ENCODE data around the gene PPP1CA. TPM values are rescaled to one million over a fixed set of nuclear protein-coding genes. Genes with fewer than 3 reads are reported as not detected.

The PPP1CA gene
- total and polyA plus RNA-seq, 12 donors, result 105 to 289 (median 151) TPM

GRCh38 chr11:67431346-67432249, 29.9 kb upstream of the PPP1CA start:
- no peak overlapping the region for H3K27ac ChIP-seq
- H3K4me3 ChIP-seq, result no peak overlapping the region
- intact Hi-C loops (cut with DNase I), result no loop called here
- no peaks in the 10 kb centered on the region for H3K9me3 ChIP-seq (replicated peaks in 1 of 3)
- TF ChIP-seq CTCF (IDR thresholded peaks at IDR 0.05) (no peak), POLR2A (IDR thresholded peaks at IDR 0.05) (no peak)
- no peaks in the 10 kb centered on the region for H3K27me3 ChIP-seq
- WGBS, 4 donors, result 90 to 95% (median 92%) methylated on average over 20 to 24 of the region's 24 CpGs
- DNase-seq, result no peak
- H3K36me3 ChIP-seq (replicated peaks in 1 of 2), result peaks cover 0 to 42% of the 10 kb centered on the region in 2 donors
- peaks cover 15 to 23% of the 10 kb centered on the region in 2 donors for H3K4me1 ChIP-seq (replicated peaks in 1 of 2)

- H3K36me3 ChIP-seq (replicated peaks in 1 of 2), result peaks cover 0 to 37% of the 10 kb centered on the region in 2 donors
- no peak overlapping the region for H3K4me3 ChIP-seq
- DNase-seq, result no peak
- peaks cover 15% of the 10 kb centered on the region in 2 donors for H3K4me1 ChIP-seq (replicated peaks in 1 of 2)
- no peaks in the 10 kb centered on the region for H3K9me3 ChIP-seq (replicated peaks in 1 of 3)
- TF ChIP-seq POLR2A (IDR thresholded peaks at IDR 0.05) (no peak), CTCF (IDR thresholded peaks at IDR 0.05) (no peak)
- 71 to 81% (median 77%) methylated on average over 11 of the region's 11 CpGs for WGBS, 4 donors
- no peaks in the 10 kb centered on the region for H3K27me3 ChIP-seq
- intact Hi-C loops (cut with DNase I), result no loop called here
- H3K27ac ChIP-seq, result peak overlapping the region in 1 of 5 donors; percentile 89
Measured at GRCh38 chr11:67429722-67430121, 28.1 kb upstream of the PPP1CA start.

- WGBS, 4 donors, result 34 to 46% (median 42%) methylated on average over 6 to 12 of the region's 12 CpGs
- H3K27me3 ChIP-seq, result no peaks in the 10 kb centered on the region
- no peak for DNase-seq
- peaks cover 0 to 31% of the 10 kb centered on the region in 2 donors for H3K36me3 ChIP-seq (replicated peaks in 1 of 2)
- no peak for TF ChIP-seq POLR2A (IDR thresholded peaks at IDR 0.05)
- no peak for TF ChIP-seq CTCF (IDR thresholded peaks at IDR 0.05)
- peak overlapping the region; percentile 35 to 98 (median 77) for H3K4me3 ChIP-seq
- H3K4me1 ChIP-seq (replicated peaks in 1 of 2), result peaks cover 15% of the 10 kb centered on the region in 2 donors
- H3K27ac ChIP-seq, result peak overlapping the region in 4 of 5 donors; percentile 78 to 94 (median 86)
- H3K9me3 ChIP-seq (replicated peaks in 1 of 3), result no peaks in the 10 kb centered on the region
- intact Hi-C loops (cut with DNase I), result no loop called here
Measured at GRCh38 chr11:67429038-67429668, 27.5 kb upstream of the PPP1CA start.
